Measurements from ENCODE around the gene MYOT. TPM values are rescaled to one million over a fixed set of nuclear protein-coding genes. Genes with fewer than 3 reads are reported as not detected.
"Not testable (repeated sequence)": the region's sequence is repeated elsewhere in the genome, so short reads cannot be mapped to it uniquely, and the experiment has no call there.

Gene MYOT
- total and polyA plus RNA-seq, 7 donors = 3.2 to 40.0 (median 20.7) TPM

DNA sequence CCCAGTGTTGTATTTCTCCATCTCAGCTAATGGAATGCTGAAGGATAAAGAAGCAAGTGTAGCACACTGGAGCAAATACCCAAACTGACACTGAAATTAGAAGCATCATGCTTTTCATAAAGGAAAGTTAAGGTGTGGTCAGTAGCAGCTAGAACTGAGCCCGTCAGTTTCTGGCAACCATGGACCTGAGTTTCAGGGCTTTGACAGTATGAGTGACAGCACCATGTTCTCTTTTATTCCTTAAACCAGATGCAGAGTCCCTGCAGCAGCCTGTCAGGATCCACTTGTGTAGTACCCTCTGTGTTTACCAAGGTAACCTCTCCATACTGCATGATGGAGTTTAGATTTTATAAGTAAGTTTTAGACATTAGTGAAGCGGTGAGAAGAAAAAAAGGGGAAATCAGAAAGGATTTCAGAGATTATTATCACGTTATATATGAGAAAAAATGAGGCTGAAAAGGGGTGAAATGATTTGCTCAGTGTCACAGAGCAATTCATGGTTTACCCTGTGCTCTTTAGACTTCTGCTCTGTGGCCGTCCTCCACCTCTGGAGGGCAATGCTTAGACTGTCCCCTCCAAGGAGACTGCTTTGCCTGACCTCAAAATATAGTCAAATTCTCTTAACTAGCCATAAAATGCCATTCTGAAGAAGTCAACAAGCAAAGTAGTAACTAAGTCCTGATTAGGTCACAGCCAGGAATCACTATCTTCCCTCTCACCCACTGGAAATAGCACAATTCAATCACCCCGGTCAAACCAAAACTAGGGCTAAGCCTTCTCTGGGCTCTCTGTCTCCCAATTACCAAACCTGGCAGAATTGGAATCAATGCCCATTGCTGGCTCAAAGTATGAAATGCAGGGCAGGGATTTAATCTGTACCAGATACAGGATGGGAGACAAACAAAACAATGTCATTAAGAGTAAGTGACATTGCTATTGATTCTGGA, 10.5 kb upstream of the MYOT start:
- H3K27me3 ChIP-seq = no peaks in the 10 kb centered on the region
- peak overlapping the region in 2 of 4 donors; percentile 11 to 33 for H3K27ac ChIP-seq
- no peaks in the 10 kb centered on the region for H3K9me3 ChIP-seq
- 87 to 92% methylated on average over 5 of the region's 5 CpGs for WGBS, 2 donors
- intact Hi-C loops (cut with DNase I) = no loop called here
- TF ChIP-seq, protein P1, sequence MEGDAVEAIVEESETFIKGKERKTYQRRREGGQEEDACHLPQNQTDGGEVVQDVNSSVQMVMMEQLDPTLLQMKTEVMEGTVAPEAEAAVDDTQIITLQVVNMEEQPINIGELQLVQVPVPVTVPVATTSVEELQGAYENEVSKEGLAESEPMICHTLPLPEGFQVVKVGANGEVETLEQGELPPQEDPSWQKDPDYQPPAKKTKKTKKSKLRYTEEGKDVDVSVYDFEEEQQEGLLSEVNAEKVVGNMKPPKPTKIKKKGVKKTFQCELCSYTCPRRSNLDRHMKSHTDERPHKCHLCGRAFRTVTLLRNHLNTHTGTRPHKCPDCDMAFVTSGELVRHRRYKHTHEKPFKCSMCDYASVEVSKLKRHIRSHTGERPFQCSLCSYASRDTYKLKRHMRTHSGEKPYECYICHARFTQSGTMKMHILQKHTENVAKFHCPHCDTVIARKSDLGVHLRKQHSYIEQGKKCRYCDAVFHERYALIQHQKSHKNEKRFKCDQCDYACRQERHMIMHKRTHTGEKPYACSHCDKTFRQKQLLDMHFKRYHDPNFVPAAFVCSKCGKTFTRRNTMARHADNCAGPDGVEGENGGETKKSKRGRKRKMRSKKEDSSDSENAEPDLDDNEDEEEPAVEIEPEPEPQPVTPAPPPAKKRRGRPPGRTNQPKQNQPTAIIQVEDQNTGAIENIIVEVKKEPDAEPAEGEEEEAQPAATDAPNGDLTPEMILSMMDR (IDR thresholded peaks at IDR 0.05) = no peak
- no peak for TF ChIP-seq EP300 (IDR thresholded peaks at IDR 0.05)
- TF ChIP-seq POLR2AphosphoS5 (IDR thresholded peaks at IDR 0.05) = no peak
- no peak for TF ChIP-seq POLR2A (IDR thresholded peaks at IDR 0.05)
- peaks cover 0 to 11% (median 4%) of the 10 kb centered on the region in 4 donors for H3K4me1 ChIP-seq
- no peak overlapping the region for H3K4me3 ChIP-seq
- no peak for DNase-seq
- no peaks in the 10 kb centered on the region for H3K36me3 ChIP-seq

DNA sequence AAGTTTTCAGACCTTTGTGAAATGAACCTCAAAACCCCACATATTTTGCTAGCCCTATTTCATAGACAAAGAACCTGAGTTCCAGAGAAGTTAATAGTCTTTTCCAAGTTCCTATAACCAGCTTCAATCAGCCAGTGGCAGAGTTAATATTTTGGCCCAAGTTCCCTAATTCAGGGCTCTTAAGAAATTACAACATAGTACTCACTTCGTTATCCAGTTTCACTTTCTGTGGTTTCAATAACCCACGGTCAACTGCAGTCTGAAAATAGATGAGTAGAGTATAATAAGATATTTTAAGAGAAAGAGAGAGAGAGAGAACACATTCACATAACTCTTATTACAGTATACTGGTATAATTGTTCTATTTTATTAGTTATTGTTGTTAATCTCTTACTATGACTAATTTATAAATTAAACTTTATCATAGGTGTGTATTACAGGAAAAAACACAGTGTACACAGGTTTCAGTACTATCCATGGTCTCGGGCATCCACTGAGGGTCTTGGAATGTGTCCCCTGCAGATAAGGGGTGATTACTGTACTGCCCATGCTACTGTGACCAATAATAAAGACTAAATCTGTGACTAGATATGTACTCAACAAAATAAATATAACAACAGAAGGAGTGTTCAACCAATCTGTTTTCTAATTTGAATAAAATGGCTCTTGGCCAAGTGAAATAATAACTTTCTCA, 9.3 kb upstream of the MYOT start:
- Histone ChIP-seq H3K27me3 (no peaks in the 10 kb centered on the region), H3K4me3 (peak overlapping the region in 3 of 4 donors; percentile 14 to 22 (median 21)), H3K27ac (peak overlapping the region in 3 of 4 donors; percentile 7 to 33 (median 28)), H3K36me3 (no peaks in the 10 kb centered on the region), H3K9me3 (no peaks in the 10 kb centered on the region), H3K4me1 (peaks cover 0 to 11% (median 4%) of the 10 kb centered on the region in 4 donors)
- no peak for DNase-seq
- WGBS, 2 donors = 31% methylated on average over 3 of the region's 3 CpGs
- TF ChIP-seq POLR2A (IDR thresholded peaks at IDR 0.05) = no peak
- intact Hi-C loops (cut with DNase I) = no loop called here

DNA sequence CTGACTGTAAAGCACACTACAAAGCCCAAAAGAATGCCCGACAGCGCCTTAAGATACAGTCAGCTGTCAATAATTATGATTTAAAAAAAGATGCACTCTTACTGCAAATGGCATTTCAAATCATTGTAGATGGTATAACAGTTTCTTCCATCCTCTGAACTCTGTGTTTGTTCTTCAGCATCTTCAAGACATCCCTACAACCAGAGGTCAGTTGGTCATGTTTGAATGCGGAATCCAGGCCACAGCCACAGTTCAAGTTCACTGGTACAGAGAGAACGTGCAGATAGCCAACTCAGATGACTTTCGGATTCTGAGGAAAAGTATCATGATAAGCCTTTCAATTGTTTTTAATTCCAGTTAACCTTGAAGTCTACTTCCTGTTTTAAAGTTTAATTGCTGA, 8.7 kb upstream of the MYOT start:
- no peaks in the 10 kb centered on the region for H3K36me3 ChIP-seq
- no peak for DNase-seq
- no peaks in the 10 kb centered on the region for H3K27me3 ChIP-seq
- TF ChIP-seq, protein P1 (IDR thresholded peaks at IDR 0.05) = no peak
- TF ChIP-seq EP300 (IDR thresholded peaks at IDR 0.05) (no peak), POLR2AphosphoS5 (IDR thresholded peaks at IDR 0.05) (no peak), POLR2A (IDR thresholded peaks at IDR 0.05) (no peak)
- H3K4me3 ChIP-seq = peak overlapping the region in 1 of 4 donors; percentile 22
- intact Hi-C loops (cut with DNase I) = no loop called here
- WGBS, 2 donors = 89 to 92% methylated on average over 5 of the region's 5 CpGs
- H3K9me3 ChIP-seq = no peaks in the 10 kb centered on the region
- peaks cover 0 to 11% (median 4%) of the 10 kb centered on the region in 4 donors for H3K4me1 ChIP-seq
- peak overlapping the region in 3 of 4 donors; percentile 7 to 33 (median 28) for H3K27ac ChIP-seq

DNA sequence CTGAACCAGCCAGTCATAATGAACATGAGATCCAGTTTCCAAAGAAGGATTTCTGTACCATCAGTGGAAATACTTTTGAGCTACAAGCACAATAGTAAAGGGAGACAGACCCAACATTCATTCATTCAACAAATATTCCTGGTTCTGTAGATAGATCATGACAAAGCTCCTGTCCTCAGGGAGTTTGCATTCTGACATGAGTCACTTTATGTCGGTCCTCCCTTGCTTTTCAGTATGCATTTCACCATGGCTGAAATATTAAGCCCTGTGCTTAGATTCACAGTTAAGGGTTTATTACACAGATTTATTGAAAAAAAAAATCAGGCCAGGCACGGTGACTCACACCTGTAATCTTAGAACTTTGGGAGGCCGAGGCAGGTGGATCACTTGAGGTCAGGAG, 5.4 kb upstream of the MYOT start:
- 91 to 92% methylated on average over 3 of the region's 3 CpGs for WGBS, 2 donors
- H3K4me1 ChIP-seq = peaks cover 0 to 11% (median 4%) of the 10 kb centered on the region in 4 donors
- TF ChIP-seq POLR2A (IDR thresholded peaks at IDR 0.05) (no peak), EP300 (IDR thresholded peaks at IDR 0.05) (no peak), POLR2AphosphoS5 (IDR thresholded peaks at IDR 0.05) (no peak)
- TF ChIP-seq, protein P1 (IDR thresholded peaks at IDR 0.05) = no peak
- H3K4me3 ChIP-seq = no peak overlapping the region
- H3K27me3 ChIP-seq = no peaks in the 10 kb centered on the region
- no peak for DNase-seq
- no peak overlapping the region for H3K27ac ChIP-seq
- H3K36me3 ChIP-seq = no peaks in the 10 kb centered on the region
- intact Hi-C loops (cut with DNase I) = no loop called here
- no peaks in the 10 kb centered on the region for H3K9me3 ChIP-seq

DNA sequence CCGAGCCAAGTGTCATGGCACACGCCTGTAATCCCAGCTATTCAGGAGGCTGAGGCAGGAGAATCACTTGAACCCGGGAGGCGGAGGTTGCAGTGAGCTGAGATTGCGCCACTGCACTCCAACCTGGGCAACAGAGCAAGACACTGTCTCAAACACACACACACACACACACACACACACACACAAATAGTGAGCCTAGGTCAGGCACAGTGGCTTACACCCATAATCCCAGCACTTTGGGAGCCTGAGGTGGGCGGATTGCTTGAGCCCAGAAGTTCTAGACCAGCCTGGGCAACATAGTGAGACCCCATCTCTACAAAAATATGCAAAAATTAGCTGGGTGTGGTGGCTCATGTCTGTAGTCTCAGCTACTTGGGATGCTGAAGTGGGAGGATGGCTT, 4.0 kb upstream of the MYOT start:
- WGBS, 2 donors = 94 to 95% methylated on average over 6 of the region's 6 CpGs
- H3K27me3 ChIP-seq; H3K4me3 ChIP-seq; H3K4me1 ChIP-seq; intact Hi-C loops (cut with DNase I); DNase-seq; H3K9me3 ChIP-seq; H3K27ac ChIP-seq; H3K36me3 ChIP-seq: not testable (repeated sequence)
